HepG2 (cell line): ENCODE data around the gene SPINK9. TPM values are rescaled to one million over a fixed set of nuclear protein-coding genes. Genes with fewer than 3 reads are reported as not detected.

ENCODE experiments used
- ATAC-seq: fragments of 200-7000 bp; cut with Tn5 transposase; 3 replicates; pipeline ENCODE4 v1.9.1; 2020; ENCODE audit warnings: mild to moderate bottlenecking, moderate library complexity
- BruUV-seq: library from RNA; stranded (reverse); fragments of 400-500 nt; replicated peaks from 2 replicates; lab custom pipeline; 2021; lab: Mats Ljungman, UMichigan
- CTCF ChIA-PET: fragments of 300-600 bp; formaldehyde crosslinking; extraction: SDS; loops from one replicate; lab custom pipeline; 2021; ENCODE audit warnings: low total read pairs, inconsistent platforms, low intra/inter-chr PET ratio; lab: Yijun Ruan, JAX
- POLR2A ChIA-PET: fragments of 350-600 bp; sonication (Branson Sonifier 250); formaldehyde crosslinking; loops from one replicate; lab custom pipeline; 2020; ENCODE audit warnings: antibody characterized with exemption, inconsistent platforms; lab: Yijun Ruan, JAX
- DNase-seq: peaks from one replicate; pipeline ENCODE4 v3.0.0-alpha.2; 2015; ENCODE audit warnings: low spot score
- FAIRE-seq: peaks from 3 replicates; lab custom pipeline; 2011; peaks lifted over from hg19 to GRCh38; lab: Jason Lieb, UNC
- H2AFZ ChIP-seq: one replicate; pipeline ENCODE4 v1.6.1; 2011; ENCODE audit warnings: low read length, inconsistent platforms
- H3K27ac ChIP-seq: fragments of 300-600 bp; 3 replicates; pipeline ENCODE4 v1.8.0; 2011; ENCODE audit warnings: mixed run types, mild to moderate bottlenecking, mixed read lengths, low read length, inconsistent platforms; ENCODE audit not compliant: insufficient read depth; ENCODE audit errors: extremely low read length
- H3K27me3 ChIP-seq, 2 experiments: fragments of 200-600 bp in 1 of 2; 2 replicates in 1 of 2; 3 replicates in 1 of 2; pipeline versions ENCODE4 v1.6.0 to v1.8.0; 2011; ENCODE audit warnings: low read length in 2 of 2, mild to moderate bottlenecking in 2 of 2, moderate library complexity in 2 of 2, inconsistent platforms in 1 of 2; ENCODE audit not compliant: insufficient read depth in 2 of 2, control insufficient read depth in 1 of 2
- H3K36me3 ChIP-seq, 2 experiments: fragments of 200-600 bp in 1 of 2; replicated peaks in 1 of 2; 2 replicates in 1 of 2; 3 replicates in 1 of 2; pipeline versions ENCODE4 v1.5.1 to v1.8.0; 2011; ENCODE audit warnings: low read length in 2 of 2, inconsistent platforms in 1 of 2; ENCODE audit not compliant: insufficient read depth in 2 of 2, control insufficient read depth in 1 of 2
- H3K4me1 ChIP-seq: 2 replicates; pipeline ENCODE4 v1.5.1; 2012; ENCODE audit warnings: low read length, inconsistent platforms; ENCODE audit not compliant: insufficient read depth
- H3K4me2 ChIP-seq: 2 replicates; pipeline ENCODE4 v1.6.0; 2011; ENCODE audit warnings: low read depth, low read length, inconsistent platforms
- H3K4me3 ChIP-seq, 3 experiments: fragments of 200-600 bp in 1 of 3; sonication (generic), shearing (Covaris generic) in 1 of 3; replicated peaks in 1 of 3; 2 replicates each; pipeline ENCODE4 v1.5.1; 2011 to 2016; ENCODE audit warnings: low read length in 3 of 3, inconsistent platforms in 2 of 3, low read depth in 2 of 3, mild to moderate bottlenecking in 2 of 3, control low read depth in 1 of 3, mixed read lengths in 1 of 3; ENCODE audit not compliant: insufficient read depth in 1 of 3
- H3K79me2 ChIP-seq: one replicate; pipeline ENCODE4 v1.6.1; 2011; ENCODE audit warnings: low read length, inconsistent platforms; ENCODE audit not compliant: insufficient read depth
- H3K9ac ChIP-seq: 2 replicates; pipeline ENCODE4 v1.6.0; 2011; ENCODE audit warnings: mild to moderate bottlenecking, low read depth, low read length, inconsistent platforms; ENCODE audit not compliant: insufficient read depth
- H3K9me3 ChIP-seq: 2 replicates; pipeline ENCODE4 v1.5.1; 2012; ENCODE audit warnings: mild to moderate bottlenecking, low read length
- H4K20me1 ChIP-seq: 2 replicates; pipeline ENCODE4 v1.6.0; 2011; ENCODE audit warnings: inconsistent platforms, mild to moderate bottlenecking, low read length, moderate library complexity; ENCODE audit not compliant: insufficient read depth
- BORCS8-MEF2B ChIP-seq: sonication (generic); formaldehyde crosslinking; IDR thresholded peaks from 2 replicates; pipeline ENCODE4 v1.8.0; 2022; ENCODE audit warnings: mild to moderate bottlenecking, missing genetic modification reagents
- GLMP ChIP-seq: sonication (generic); formaldehyde crosslinking; IDR thresholded peaks from 2 replicates; pipeline ENCODE4 v1.9.0; 2021; ENCODE audit warnings: missing genetic modification reagents, mild to moderate bottlenecking, borderline replicate concordance
- GMEB1 ChIP-seq: sonication (generic); formaldehyde crosslinking; IDR thresholded peaks from 2 replicates; pipeline ENCODE4 v1.5.1; 2020; ENCODE audit warnings: missing genetic modification reagents, mild to moderate bottlenecking, borderline replicate concordance
- GPN1 ChIP-seq: sonication (generic); formaldehyde crosslinking; IDR thresholded peaks from 2 replicates; pipeline ENCODE4 v1.5.1; 2020; ENCODE audit warnings: missing genetic modification reagents, borderline replicate concordance
- GRHL1 ChIP-seq: sonication (generic); formaldehyde crosslinking; conservative IDR thresholded peaks from 2 replicates; pipeline ENCODE4 v1.8.0; 2022; ENCODE audit warnings: missing genetic modification reagents
- HDAC6 ChIP-seq: fragments of 200-600 bp; sonication (generic); IDR thresholded peaks from 2 replicates; pipeline ENCODE4 v1.7.0; 2017; ENCODE audit warnings: mild to moderate bottlenecking, antibody characterized with exemption, low read length, low read depth
- HIVEP1 ChIP-seq: sonication (generic); formaldehyde crosslinking; IDR thresholded peaks from 2 replicates; pipeline ENCODE4 v1.4.0; 2020; ENCODE audit warnings: mild to moderate bottlenecking, missing genetic modification reagents
- LBX2 ChIP-seq: sonication (generic); formaldehyde crosslinking; IDR thresholded peaks from 2 replicates; pipeline ENCODE4 v1.5.0; 2020; ENCODE audit warnings: missing genetic modification reagents, mild to moderate bottlenecking, borderline replicate concordance
- NKX3-1 ChIP-seq: sonication (generic); formaldehyde crosslinking; IDR thresholded peaks from 2 replicates; pipeline ENCODE4 v1.5.0; 2020; ENCODE audit warnings: missing genetic modification reagents
- RXRA ChIP-seq: sonication (generic); formaldehyde crosslinking; IDR thresholded peaks from 2 replicates; pipeline ENCODE4 v1.5.1; 2020; ENCODE audit warnings: missing genetic modification reagents
- STAT5B ChIP-seq: sonication (generic); formaldehyde crosslinking; IDR thresholded peaks from 2 replicates; pipeline ENCODE4 v1.4.0; 2020; ENCODE audit warnings: missing genetic modification reagents
- ZBTB1 ChIP-seq: sonication (generic); formaldehyde crosslinking; IDR thresholded peaks from 2 replicates; pipeline ENCODE4 v1.4.0; 2020; ENCODE audit warnings: missing genetic modification reagents, borderline replicate concordance
- ZNF282 ChIP-seq: fragments of 450-650 bp; IDR thresholded peaks from 2 replicates; pipeline ENCODE4 v1.6.1; 2018; ENCODE audit not compliant: partially characterized antibody
- ZNF616 ChIP-seq: sonication (generic); formaldehyde crosslinking; IDR thresholded peaks from 2 replicates; pipeline ENCODE4 v1.5.0; 2020; ENCODE audit warnings: low read depth, mild to moderate bottlenecking, missing genetic modification reagents
- ZNF629 ChIP-seq: sonication (generic); formaldehyde crosslinking; conservative IDR thresholded peaks from 2 replicates; pipeline ENCODE4 v1.5.0; 2020; ENCODE audit warnings: missing genetic modification reagents
- ZNF784 ChIP-seq: sonication (generic); formaldehyde crosslinking; IDR thresholded peaks from 2 replicates; pipeline ENCODE4 v1.5.1; 2020; ENCODE audit warnings: missing genetic modification reagents, mild to moderate bottlenecking, borderline replicate concordance
- WGBS: methylation state at CpG from one replicate; pipeline ENCODE4 v1.1.6; 2017; ENCODE audit warnings: low lambda C conversion rate; 5-methylcytosine and 5-hydroxymethylcytosine counted together
- in situ Hi-C: cut with HindIII; loops from 2 replicates; pipeline ENCODE4 v1.10.0; 2017; ENCODE audit warnings: low pct_unique_long_range_greater_than_20kb; ENCODE audit not compliant: extremely low pct_ligation_motif_present
- intact Hi-C: fragments of 100-400 bp; cut with micrococcal nuclease; formaldehyde crosslinking; loops from one replicate; pipeline ENCODE4 v1.10.0; 2022; ENCODE audit not compliant: unreplicated experiment
- polyA plus RNA-seq, 8 experiments: library from polyadenylated mRNA; depleted of rRNA in 3 of 8; stranded (reverse) in 7 of 8; unstranded in 1 of 8; fragments of >200 nt; fragmentation: Illumina TruSeq in 4 of 8; extraction: Trizol in 4 of 8; gene quantifications; 2 replicates each; pipeline versions ENCODE4 v1.2.1 to v1.2.3, GENCODE V29; 2011 to 2016; ENCODE audit warnings: low read depth in 4 of 8, missing spikeins in 1 of 8, mixed read lengths in 1 of 8; ENCODE audit not compliant: insufficient read depth in 1 of 8
- total RNA-seq, 5 experiments: library from RNA; depleted of rRNA; stranded (reverse); fragments of >200 nt; fragmentation: Illumina TruSeq; extraction: Trizol; gene quantifications; 2 replicates each; pipeline ENCODE4 v1.2.3, GENCODE V29; 2016; ENCODE audit warnings: low read depth in 1 of 5

Gene SPINK9
- total and polyA plus RNA-seq, 2 of the 13 experiments (the other 11 are each of a cell fraction or from before 2014, with no cell fraction given), result not detected

GRCh38 chr5:148383564-148384379 lies 48.4 kb downstream of the SPINK9 start, which contains the start of gene FBXO38:
Gene FBXO38 (plus strand): TSS chr5:148383958. CDS start chr5:148394777, 10,819 bp downstream.
- Histone ChIP-seq H3K4me3 (peak within 1 kb of the TSS; percentile 73 to 92 (median 80)), H4K20me1 (no peaks in the 10 kb centered on the region), H3K4me1 (peaks cover 43% of the 10 kb centered on the region), H3K4me2 (peak within 1 kb of the TSS; percentile 84), H3K27me3 (no peaks in the 10 kb centered on the region), H3K79me2 (peaks cover 41% of the 10 kb centered on the region), H3K27ac (peak within 1 kb of the TSS; percentile 85), H2AFZ (peak within 1 kb of the TSS; percentile 95), H3K9ac (peak within 1 kb of the TSS; percentile 87), H3K9me3 (no peaks in the 10 kb centered on the region), H3K36me3 (no peaks in the 10 kb centered on the region; a peak in 1 of 5 replicates)
- intact Hi-C loops, result loop anchor here (1.0 to 10.0 kb wide), 4 partner anchors 11 to 546 kb away; no protein-coding TSS in a partner anchor
- ATAC-seq, result peak; percentile 99
- CTCF ChIA-PET, result interaction anchor here (1.5 kb wide), 1 partner anchor 15 kb away, joined by 4 read pairs; no protein-coding TSS in a partner anchor
- DNase-seq, result peak; percentile 97
- POLR2A ChIA-PET, result interaction anchor here (0.7 to 2.6 kb wide), 4 partner anchors 9 to 546 kb away, joined by 3 to 30 read pairs (median 8); no protein-coding TSS in a partner anchor
- in situ Hi-C loops, result no loop called here
- peak; percentile 93 for FAIRE-seq
- WGBS, result 1% methylated on average over 17 of the region's 45 CpGs
- BruUV-seq, result no TSS peak
- TF ChIP-seq ZNF629 (CRISPR knock-in tag) (no peak), ZNF616 (CRISPR knock-in tag) (0 out of 2 replicates have a peak, but pooled peaks have one; percentile 53), GPN1 (CRISPR knock-in tag) (no peak), BORCS8-MEF2B (CRISPR knock-in tag) (peak; percentile 84), ZNF784 (no peak; the same call in 1 of the 2 replicates), HIVEP1 (CRISPR knock-in tag) (peak; percentile 52; the same call in 1 of the 2 replicates), ZNF282 (no peak), GRHL1 (no peak), NKX3-1 (peak; percentile 70; the same call in 1 of the 2 replicates), GLMP (no peak), STAT5B (CRISPR knock-in tag) (no peak), LBX2 (CRISPR knock-in tag) (no peak), HDAC6 (no peak), ZBTB1 (CRISPR knock-in tag) (no peak), GMEB1 (CRISPR knock-in tag) (peak; percentile 83), RXRA (peak; percentile 44; the same call in 1 of the 2 replicates)
